Measurements from ENCODE around the gene C4orf36. TPM values are rescaled to one million over a fixed set of nuclear protein-coding genes. Genes with fewer than 3 reads are reported as not detected.

The C4orf36 gene
- total RNA-seq, 2 experiments from 2014 or later: not detected

DNA sequence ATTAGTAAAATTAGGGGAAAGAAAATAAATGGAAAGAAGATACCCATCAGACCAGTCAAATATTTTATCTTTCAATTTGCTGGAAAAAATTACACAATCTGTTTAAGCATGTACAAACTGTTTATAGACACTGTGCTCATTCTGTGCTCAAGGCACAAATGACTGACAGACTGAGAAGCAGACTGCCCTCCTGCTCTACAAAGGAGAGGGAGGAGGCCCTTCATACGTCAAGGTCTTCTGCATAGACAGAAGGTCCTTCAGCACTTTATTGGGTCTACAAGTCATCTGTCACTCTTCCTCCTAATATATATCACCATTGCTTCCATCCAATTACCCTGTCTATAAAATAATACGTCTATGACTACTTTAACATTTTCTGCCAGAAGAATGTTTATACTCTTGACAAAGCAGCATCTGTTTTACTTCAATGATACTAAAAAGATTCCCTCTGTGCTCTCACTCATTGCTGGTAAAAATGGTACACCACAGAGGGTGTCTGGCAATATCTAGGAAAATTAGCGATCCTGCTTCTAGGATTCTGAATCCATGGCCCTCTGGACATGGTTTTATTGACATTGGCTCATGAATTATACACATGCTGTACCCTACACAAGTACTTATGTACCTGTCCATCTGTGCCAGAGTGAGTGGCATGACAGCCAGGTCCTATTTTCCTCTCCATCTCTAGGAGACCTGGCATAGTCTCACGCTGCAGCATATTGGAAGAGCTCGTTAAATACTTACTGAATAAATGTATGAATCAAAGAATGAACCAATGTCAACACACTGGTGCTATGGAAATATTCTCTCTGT, 54.3 kb downstream of the C4orf36 start:
- TF ChIP-seq, protein P1, sequence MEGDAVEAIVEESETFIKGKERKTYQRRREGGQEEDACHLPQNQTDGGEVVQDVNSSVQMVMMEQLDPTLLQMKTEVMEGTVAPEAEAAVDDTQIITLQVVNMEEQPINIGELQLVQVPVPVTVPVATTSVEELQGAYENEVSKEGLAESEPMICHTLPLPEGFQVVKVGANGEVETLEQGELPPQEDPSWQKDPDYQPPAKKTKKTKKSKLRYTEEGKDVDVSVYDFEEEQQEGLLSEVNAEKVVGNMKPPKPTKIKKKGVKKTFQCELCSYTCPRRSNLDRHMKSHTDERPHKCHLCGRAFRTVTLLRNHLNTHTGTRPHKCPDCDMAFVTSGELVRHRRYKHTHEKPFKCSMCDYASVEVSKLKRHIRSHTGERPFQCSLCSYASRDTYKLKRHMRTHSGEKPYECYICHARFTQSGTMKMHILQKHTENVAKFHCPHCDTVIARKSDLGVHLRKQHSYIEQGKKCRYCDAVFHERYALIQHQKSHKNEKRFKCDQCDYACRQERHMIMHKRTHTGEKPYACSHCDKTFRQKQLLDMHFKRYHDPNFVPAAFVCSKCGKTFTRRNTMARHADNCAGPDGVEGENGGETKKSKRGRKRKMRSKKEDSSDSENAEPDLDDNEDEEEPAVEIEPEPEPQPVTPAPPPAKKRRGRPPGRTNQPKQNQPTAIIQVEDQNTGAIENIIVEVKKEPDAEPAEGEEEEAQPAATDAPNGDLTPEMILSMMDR (IDR thresholded peaks at IDR 0.05): no peak
- no peaks in the 10 kb centered on the region for H3K36me3 ChIP-seq (ENCODE audit: insufficient read depth, low read length)
- H3K9me3 ChIP-seq (ENCODE audit: control insufficient read depth in 1 of 2, insufficient read depth in 1 of 2, low read length in 2 of 2): no peaks in the 10 kb centered on the region
- Mint-ChIP-seq H3K27me3 (no peaks in the 10 kb centered on the region), H3K27ac (no peak overlapping the region), H3K36me3 (ENCODE audit: low read depth) (no peaks in the 10 kb centered on the region), H3K9me3 (no peaks in the 10 kb centered on the region), H3K4me1 (ENCODE audit: low read depth) (no peaks in the 10 kb centered on the region), H3K4me3 (no peak overlapping the region)
- no peak overlapping the region for H3K4me3 ChIP-seq (ENCODE audit: low read length)
- H3K27ac ChIP-seq (ENCODE audit: low read depth in 1 of 2, low read length in 2 of 2): no peak overlapping the region
- CTCF ChIA-PET: no interaction called here
- DNase-seq: no peak
- intact Hi-C loops (cut with DNase I, micrococcal nuclease): no loop called here
- no peaks in the 10 kb centered on the region for H3K27me3 ChIP-seq (ENCODE audit: control insufficient read depth in 1 of 2, insufficient read depth in 2 of 2, low read length in 2 of 2)
- POLR2A ChIA-PET: no interaction called here
- no peaks in the 10 kb centered on the region for H3K4me1 ChIP-seq (ENCODE audit: insufficient read depth, low read length)
- no peak for ATAC-seq (ENCODE audit: poor library complexity)

DNA sequence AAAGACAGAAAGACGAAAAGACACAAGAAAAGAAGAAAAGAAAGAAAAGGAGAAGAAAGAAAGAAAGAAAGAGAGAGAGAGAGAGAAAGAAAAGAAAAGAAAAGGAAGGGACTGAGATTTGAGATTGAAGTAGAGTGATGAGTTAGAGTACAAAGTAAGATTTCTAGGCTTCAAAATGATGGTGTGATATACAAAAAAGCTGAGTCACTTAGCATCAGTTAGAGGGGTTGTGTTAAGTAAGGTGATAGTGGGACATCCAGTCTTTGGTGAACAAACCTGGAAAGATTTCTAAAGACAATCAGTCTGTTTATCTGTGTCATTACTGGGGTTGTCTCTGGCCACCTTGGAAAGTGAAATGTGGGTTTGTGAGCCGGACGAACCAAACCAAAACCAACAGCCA, 56.5 kb downstream of the C4orf36 start:
- H3K27ac ChIP-seq (ENCODE audit: low read depth in 1 of 2, low read length in 2 of 2): no peak overlapping the region
- POLR2A ChIA-PET: no interaction called here
- no peaks in the 10 kb centered on the region for H3K36me3 ChIP-seq (ENCODE audit: insufficient read depth, low read length)
- Mint-ChIP-seq H3K4me1 (ENCODE audit: low read depth) (no peaks in the 10 kb centered on the region), H3K27ac (no peak overlapping the region), H3K9me3 (no peaks in the 10 kb centered on the region), H3K27me3 (no peaks in the 10 kb centered on the region), H3K36me3 (ENCODE audit: low read depth) (no peaks in the 10 kb centered on the region), H3K4me3 (no peak overlapping the region)
- DNase-seq (no peak), ATAC-seq (ENCODE audit: poor library complexity) (no peak)
- no peaks in the 10 kb centered on the region for H3K27me3 ChIP-seq (ENCODE audit: control insufficient read depth in 1 of 2, insufficient read depth in 2 of 2, low read length in 2 of 2)
- intact Hi-C loops (cut with DNase I, micrococcal nuclease): no loop called here
- no peaks in the 10 kb centered on the region for H3K4me1 ChIP-seq (ENCODE audit: insufficient read depth, low read length)
- no peak overlapping the region for H3K4me3 ChIP-seq (ENCODE audit: low read length)
- no peaks in the 10 kb centered on the region for H3K9me3 ChIP-seq (ENCODE audit: control insufficient read depth in 1 of 2, insufficient read depth in 1 of 2, low read length in 2 of 2)
- TF ChIP-seq, protein P1 (IDR thresholded peaks at IDR 0.05): no peak
- CTCF ChIA-PET: no interaction called here

DNA sequence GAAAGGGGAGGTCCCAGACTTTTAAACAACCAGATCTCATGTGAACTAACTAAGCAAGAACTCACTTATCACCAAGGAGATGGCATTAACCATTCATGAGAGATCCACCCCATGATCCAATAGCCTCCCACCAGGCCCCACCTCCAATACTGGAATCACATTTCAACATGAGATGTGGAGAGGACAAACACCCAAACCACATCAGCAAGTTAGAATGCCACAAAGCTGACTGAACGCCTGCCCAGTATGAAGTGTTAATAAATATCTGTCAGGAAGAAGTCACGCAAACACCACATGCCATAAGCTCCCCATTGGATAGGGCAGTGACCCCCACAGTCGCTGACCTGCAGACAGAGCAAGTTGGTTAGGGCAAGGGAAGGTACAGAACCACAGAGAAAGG, 57.3 kb downstream of the C4orf36 start:
- ChIA-PET POLR2A (no interaction called here), CTCF (no interaction called here)
- Mint-ChIP-seq H3K9me3 (no peaks in the 10 kb centered on the region), H3K4me3 (no peak overlapping the region), H3K36me3 (ENCODE audit: low read depth) (no peaks in the 10 kb centered on the region), H3K27ac (no peak overlapping the region), H3K27me3 (no peaks in the 10 kb centered on the region), H3K4me1 (ENCODE audit: low read depth) (no peaks in the 10 kb centered on the region)
- Histone ChIP-seq H3K4me3 (ENCODE audit: low read length) (no peak overlapping the region), H3K27ac (ENCODE audit: low read depth in 1 of 2, low read length in 2 of 2) (no peak overlapping the region), H3K4me1 (ENCODE audit: insufficient read depth, low read length) (no peaks in the 10 kb centered on the region), H3K9me3 (ENCODE audit: control insufficient read depth in 1 of 2, insufficient read depth in 1 of 2, low read length in 2 of 2) (no peaks in the 10 kb centered on the region), H3K27me3 (ENCODE audit: control insufficient read depth in 1 of 2, insufficient read depth in 2 of 2, low read length in 2 of 2) (no peaks in the 10 kb centered on the region), H3K36me3 (ENCODE audit: insufficient read depth, low read length) (no peaks in the 10 kb centered on the region)
- DNase-seq (no peak), ATAC-seq (ENCODE audit: poor library complexity) (no peak)
- intact Hi-C loops (cut with DNase I, micrococcal nuclease): no loop called here
- TF ChIP-seq, protein P1 (IDR thresholded peaks at IDR 0.05): no peak
